CD14-positive monocyte (primary cell): ENCODE measurements around the gene SHROOM3. TPM values are rescaled to one million over a fixed set of nuclear protein-coding genes. Genes with fewer than 3 reads are reported as not detected.

ENCODE experiments used
- DNase-seq, 3 donors: peaks; one replicate each; pipeline ENCODE4 v3.0.0-alpha.2; 2011 to 2022
- H2AFZ ChIP-seq: 2 replicates; pipeline ENCODE4 v1.6.0; 2012; ENCODE audit warnings: mild to moderate bottlenecking, low read depth, low read length, inconsistent platforms; ENCODE audit not compliant: insufficient read depth, poor library complexity, severe bottlenecking
- H3K27ac ChIP-seq, 2 donors: 1 replicate in 1 of 2; 2 replicates in 1 of 2; pipeline ENCODE4 v1.5.1; 2012 to 2013; ENCODE audit warnings: low read length in 2 of 2, control low read depth in 1 of 2, inconsistent platforms in 1 of 2, low read depth in 1 of 2, mild to moderate bottlenecking in 1 of 2
- H3K27me3 ChIP-seq, 2 donors: one replicate each; pipeline versions ENCODE4 v1.6.0 to v1.6.1; 2011 to 2013; ENCODE audit warnings: low read length in 2 of 2; ENCODE audit not compliant: control insufficient read depth in 2 of 2, insufficient read depth in 2 of 2
- H3K36me3 ChIP-seq, 2 donors: replicated peaks in 1 of 2; 1 replicate in 1 of 2; 2 replicates in 1 of 2; pipeline versions ENCODE4 v1.5.1 to v1.6.1; 2012 to 2013; ENCODE audit warnings: low read length in 2 of 2, control low read depth in 1 of 2, inconsistent platforms in 1 of 2, mild to moderate bottlenecking in 1 of 2; ENCODE audit not compliant: insufficient read depth in 2 of 2, control insufficient read depth in 1 of 2
- H3K4me1 ChIP-seq, 2 donors: 1 replicate in 1 of 2; 2 replicates in 1 of 2; pipeline versions ENCODE4 v1.5.1 to v1.6.1; 2012 to 2013; ENCODE audit warnings: low read length in 2 of 2, control low read depth in 1 of 2, inconsistent platforms in 1 of 2, mild to moderate bottlenecking in 1 of 2, moderate library complexity in 1 of 2; ENCODE audit not compliant: insufficient read depth in 2 of 2, control insufficient read depth in 1 of 2
- H3K4me2 ChIP-seq: replicated peaks from 2 replicates; pipeline ENCODE3; 2012; ENCODE audit warnings: low read length, moderate library complexity, mild to moderate bottlenecking; ENCODE audit not compliant: poor library complexity, severe bottlenecking; ENCODE audit errors: extremely low read depth
- H3K4me3 ChIP-seq, 3 experiments: fragments of 200-600 bp in 1 of 3; sonication (generic) in 1 of 3; replicated peaks in 1 of 3; 1 replicate in 2 of 3; 2 replicates in 1 of 3; pipeline ENCODE4 v1.5.1; 2011 to 2013; ENCODE audit warnings: low read length in 3 of 3, mild to moderate bottlenecking in 3 of 3, control low read depth in 2 of 3, low read depth in 2 of 3, inconsistent platforms in 1 of 3, moderate library complexity in 1 of 3
- H3K79me2 ChIP-seq: 2 replicates; pipeline ENCODE4 v1.6.0; 2012; ENCODE audit warnings: mild to moderate bottlenecking, control low read depth, inconsistent platforms, low read length, moderate library complexity; ENCODE audit not compliant: insufficient read depth
- H3K9ac ChIP-seq: 2 replicates; pipeline ENCODE4 v1.6.0; 2017; ENCODE audit warnings: low read length, mild to moderate bottlenecking; ENCODE audit not compliant: insufficient read depth, poor library complexity, severe bottlenecking
- H3K9me3 ChIP-seq, 2 donors: replicated peaks in 1 of 2; 1 replicate in 1 of 2; 2 replicates in 1 of 2; pipeline versions ENCODE4 v1.5.1 to v1.6.1; 2012 to 2013; ENCODE audit warnings: low read length in 2 of 2, control low read depth in 1 of 2; ENCODE audit not compliant: control insufficient read depth in 1 of 2, insufficient read depth in 1 of 2
- H4K20me1 ChIP-seq: 2 replicates; pipeline ENCODE4 v1.6.0; 2012; ENCODE audit warnings: mild to moderate bottlenecking, low read length, control low read depth, moderate library complexity; ENCODE audit not compliant: insufficient read depth
- H3K27ac Mint-ChIP-seq, 7 donors: one replicate each; pipeline ENCODE4 v1.8.0; 2020; ENCODE audit warnings: mild to moderate bottlenecking in 7 of 7, mixed read lengths in 7 of 7, moderate library complexity in 6 of 7, inconsistent platforms in 2 of 7
- H3K27me3 Mint-ChIP-seq, 3 donors: one replicate each; pipeline ENCODE4 v1.8.0; 2021 to 2022; ENCODE audit warnings: low read depth in 3 of 3, mild to moderate bottlenecking in 3 of 3, mixed read lengths in 3 of 3, moderate library complexity in 3 of 3, inconsistent platforms in 1 of 3
- H3K36me3 Mint-ChIP-seq, 2 donors: one replicate each; pipeline ENCODE4 v1.8.0; 2020; ENCODE audit warnings: mixed read lengths in 2 of 2, inconsistent platforms in 1 of 2, mild to moderate bottlenecking in 1 of 2
- H3K4me1 Mint-ChIP-seq: one replicate; pipeline ENCODE4 v1.8.0; 2020; ENCODE audit warnings: mild to moderate bottlenecking, mixed read lengths
- H3K4me3 Mint-ChIP-seq, 2 donors: one replicate each; pipeline ENCODE4 v1.8.0; 2020; ENCODE audit warnings: mild to moderate bottlenecking in 2 of 2, mixed read lengths in 2 of 2, moderate library complexity in 1 of 2
- H3K9me3 Mint-ChIP-seq, 7 donors: one replicate each; pipeline ENCODE4 v1.8.0; 2020 to 2022; ENCODE audit warnings: mixed read lengths in 7 of 7, mild to moderate bottlenecking in 6 of 7, moderate library complexity in 6 of 7, inconsistent platforms in 2 of 7
- WGBS: methylation state at CpG from one replicate; pipeline ENCODE4 v1.1.5; 2013; ENCODE audit warnings: missing lambda C conversion rate; ENCODE audit not compliant: insufficient coverage; 5-methylcytosine and 5-hydroxymethylcytosine counted together
- intact Hi-C, 2 donors: fragments of 100-400 bp; cut with micrococcal nuclease; formaldehyde crosslinking; loops; one replicate each; pipeline versions ENCODE4 v1.15.0 to v1.15.1; 2023
- polyA plus RNA-seq, 3 donors: library from polyadenylated mRNA; depleted of rRNA in 1 of 3; unstranded in 2 of 3; stranded (reverse) in 1 of 3; fragments of 300-500 nt in 2 of 3; fragments of >200 nt in 1 of 3; fragmentation: Illumina TruSeq in 2 of 3; gene quantifications; 1 replicate in 2 of 3; 2 replicates in 1 of 3; pipeline ENCODE4 v1.2.3, GENCODE V29; 2012 to 2021
- TF ChIP-seq, protein P1 (sequence below): fragments of 200-600 bp; IDR thresholded peaks from one replicate; pipeline ENCODE4 v1.8.0; 2022; ENCODE audit warnings: antibody characterized with exemption, mild to moderate bottlenecking

SHROOM3 gene
- polyA plus RNA-seq, 3 donors = not detected

DNA sequence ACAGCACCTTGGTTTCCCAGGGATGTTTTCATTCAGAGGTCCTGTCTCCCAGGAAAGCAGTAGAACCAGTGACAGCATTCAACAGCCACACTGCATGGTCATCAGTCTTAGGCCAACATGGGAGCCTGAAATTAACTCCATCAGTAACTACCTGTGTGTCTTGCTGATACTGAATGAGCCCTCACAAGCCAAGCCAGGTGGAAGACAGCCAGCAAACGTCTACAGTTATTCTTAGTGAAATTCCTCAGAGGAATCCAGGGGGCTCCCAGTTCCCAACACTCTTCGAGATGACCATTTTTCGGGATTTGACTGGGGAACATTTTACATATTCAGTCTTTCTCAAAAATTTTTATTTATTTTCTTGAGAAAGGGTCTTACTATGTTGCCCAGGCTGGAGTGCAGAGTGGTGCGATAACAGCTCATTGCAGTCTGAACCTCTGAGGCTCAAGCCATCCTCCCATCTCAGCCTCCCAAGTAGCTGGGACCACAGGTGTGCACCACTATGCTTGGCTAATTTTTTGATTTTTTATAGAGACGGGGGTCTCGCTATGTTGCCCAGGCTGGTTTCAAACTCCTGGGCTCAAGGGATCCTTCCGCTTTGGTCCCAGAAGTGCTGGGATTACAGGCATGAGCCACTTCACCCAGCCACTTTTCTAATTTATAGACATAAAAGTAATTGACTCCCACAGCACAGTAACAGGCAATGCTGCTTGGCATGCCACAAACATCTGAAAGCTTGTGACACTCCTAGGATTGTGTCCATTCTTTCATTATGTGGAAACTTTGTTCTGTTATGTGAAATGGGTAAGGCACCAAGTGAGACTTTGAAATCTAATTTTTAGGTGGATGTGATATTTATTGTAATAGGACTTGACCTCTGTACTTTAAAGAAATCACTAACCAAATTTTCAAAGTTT, 346.0 kb downstream of the SHROOM3 start:
- 92% methylated on average over 2 of the region's 7 CpGs for WGBS
- no peaks in the 10 kb centered on the region for H3K4me1 ChIP-seq
- no peaks in the 10 kb centered on the region for H3K36me3 ChIP-seq
- H4K20me1 ChIP-seq = no peaks in the 10 kb centered on the region
- no peaks in the 10 kb centered on the region for H3K4me1 Mint-ChIP-seq
- peaks cover 0 to 5% (median 0%) of the 10 kb centered on the region in 3 donors for H3K27me3 Mint-ChIP-seq
- DNase-seq = no peak
- no peak overlapping the region for H3K4me3 Mint-ChIP-seq
- TF ChIP-seq, protein P1, sequence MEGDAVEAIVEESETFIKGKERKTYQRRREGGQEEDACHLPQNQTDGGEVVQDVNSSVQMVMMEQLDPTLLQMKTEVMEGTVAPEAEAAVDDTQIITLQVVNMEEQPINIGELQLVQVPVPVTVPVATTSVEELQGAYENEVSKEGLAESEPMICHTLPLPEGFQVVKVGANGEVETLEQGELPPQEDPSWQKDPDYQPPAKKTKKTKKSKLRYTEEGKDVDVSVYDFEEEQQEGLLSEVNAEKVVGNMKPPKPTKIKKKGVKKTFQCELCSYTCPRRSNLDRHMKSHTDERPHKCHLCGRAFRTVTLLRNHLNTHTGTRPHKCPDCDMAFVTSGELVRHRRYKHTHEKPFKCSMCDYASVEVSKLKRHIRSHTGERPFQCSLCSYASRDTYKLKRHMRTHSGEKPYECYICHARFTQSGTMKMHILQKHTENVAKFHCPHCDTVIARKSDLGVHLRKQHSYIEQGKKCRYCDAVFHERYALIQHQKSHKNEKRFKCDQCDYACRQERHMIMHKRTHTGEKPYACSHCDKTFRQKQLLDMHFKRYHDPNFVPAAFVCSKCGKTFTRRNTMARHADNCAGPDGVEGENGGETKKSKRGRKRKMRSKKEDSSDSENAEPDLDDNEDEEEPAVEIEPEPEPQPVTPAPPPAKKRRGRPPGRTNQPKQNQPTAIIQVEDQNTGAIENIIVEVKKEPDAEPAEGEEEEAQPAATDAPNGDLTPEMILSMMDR = no peak
- H3K27ac ChIP-seq = no peak overlapping the region
- H3K36me3 Mint-ChIP-seq = no peaks in the 10 kb centered on the region
- no peak overlapping the region for H3K4me2 ChIP-seq
- intact Hi-C loops = no loop called here
- no peak overlapping the region for H3K9ac ChIP-seq
- no peaks in the 10 kb centered on the region for H3K79me2 ChIP-seq
- peaks cover 0 to 2% (median 0%) of the 10 kb centered on the region in 7 donors for H3K9me3 Mint-ChIP-seq
- no peak overlapping the region for H3K4me3 ChIP-seq
- no peaks in the 10 kb centered on the region for H3K27me3 ChIP-seq
- H3K9me3 ChIP-seq = no peaks in the 10 kb centered on the region
- H2AFZ ChIP-seq = no peak overlapping the region
- no peak overlapping the region for H3K27ac Mint-ChIP-seq

DNA sequence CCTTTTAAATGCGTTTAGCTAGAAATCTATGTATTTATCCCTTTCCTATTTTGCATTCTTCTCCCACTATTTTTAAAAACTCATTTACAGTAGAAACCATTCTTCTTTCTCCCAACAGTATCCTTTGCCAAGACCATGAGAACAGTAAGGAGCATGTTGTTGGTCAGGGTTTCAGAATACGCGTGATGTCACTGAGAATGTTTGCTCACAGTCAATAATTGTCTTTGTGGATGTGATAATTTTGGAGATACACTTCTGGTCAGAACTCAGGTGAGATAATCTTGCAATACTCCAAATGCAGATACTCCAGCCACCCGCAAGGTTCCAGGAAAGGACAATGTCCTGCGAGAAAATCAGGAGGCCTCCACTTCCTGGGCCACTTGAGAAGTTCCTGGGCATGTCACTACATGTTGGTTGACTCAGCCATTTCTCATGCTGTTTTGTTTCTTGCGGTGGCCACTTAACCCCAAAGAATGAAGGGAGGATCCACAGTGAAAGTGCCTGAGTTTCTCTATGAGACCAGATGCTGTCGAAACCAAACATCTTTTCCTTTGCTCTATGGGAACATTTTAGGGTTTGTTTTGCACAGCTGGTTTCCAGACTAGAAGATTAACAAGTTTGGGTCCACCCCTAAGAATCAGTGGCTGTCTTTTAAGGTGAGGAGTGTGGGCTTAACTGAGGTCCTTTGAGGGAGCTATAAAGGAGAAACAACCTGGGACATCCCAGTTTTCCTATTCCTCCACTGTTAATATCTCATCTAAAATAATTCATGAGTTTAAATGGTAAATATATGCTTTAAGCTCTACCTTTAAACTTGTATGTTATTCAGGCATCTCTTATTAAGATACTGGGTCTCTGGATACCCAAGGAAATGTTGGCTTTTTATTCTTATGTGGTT, 346.9 kb downstream of the SHROOM3 start:
- no peak overlapping the region for H3K4me3 Mint-ChIP-seq

More for the DNA sequence above, 346.9 kb downstream of the SHROOM3 start:
- Histone ChIP-seq H3K4me3 (no peak overlapping the region), H3K9ac (no peak overlapping the region), H3K4me1 (no peaks in the 10 kb centered on the region), H3K27me3 (no peaks in the 10 kb centered on the region), H3K4me2 (no peak overlapping the region), H3K27ac (no peak overlapping the region), H2AFZ (no peak overlapping the region), H3K79me2 (no peaks in the 10 kb centered on the region), H3K9me3 (no peaks in the 10 kb centered on the region), H3K36me3 (no peaks in the 10 kb centered on the region), H4K20me1 (no peaks in the 10 kb centered on the region)
- Mint-ChIP-seq H3K27ac (peak overlapping the region in 1 of 7 donors; percentile 22), H3K27me3 (peaks cover 0 to 5% (median 0%) of the 10 kb centered on the region in 3 donors), H3K36me3 (no peaks in the 10 kb centered on the region), H3K9me3 (peaks cover 0 to 1% (median 0%) of the 10 kb centered on the region in 7 donors), H3K4me1 (no peaks in the 10 kb centered on the region)
- DNase-seq = no peak
- WGBS = 90% methylated on average over 3 of the region's 7 CpGs
- TF ChIP-seq, protein P1 = no peak
- intact Hi-C loops = no loop called here
